NCI-H524 treated with DMSO at 0.1 percent for 48 hours (cell line): ENCODE results near the gene TSPAN9.
A peak's percentile ranks its signal among the peaks of the same experiment; 100 is the strongest.

ENCODE experiments used
- DNase-seq: peaks from one replicate; lab custom pipeline; 2025; lab: John Stamatoyannopoulos, UW

TSPAN9 gene, protein sequence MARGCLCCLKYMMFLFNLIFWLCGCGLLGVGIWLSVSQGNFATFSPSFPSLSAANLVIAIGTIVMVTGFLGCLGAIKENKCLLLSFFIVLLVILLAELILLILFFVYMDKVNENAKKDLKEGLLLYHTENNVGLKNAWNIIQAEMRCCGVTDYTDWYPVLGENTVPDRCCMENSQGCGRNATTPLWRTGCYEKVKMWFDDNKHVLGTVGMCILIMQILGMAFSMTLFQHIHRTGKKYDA

DNA sequence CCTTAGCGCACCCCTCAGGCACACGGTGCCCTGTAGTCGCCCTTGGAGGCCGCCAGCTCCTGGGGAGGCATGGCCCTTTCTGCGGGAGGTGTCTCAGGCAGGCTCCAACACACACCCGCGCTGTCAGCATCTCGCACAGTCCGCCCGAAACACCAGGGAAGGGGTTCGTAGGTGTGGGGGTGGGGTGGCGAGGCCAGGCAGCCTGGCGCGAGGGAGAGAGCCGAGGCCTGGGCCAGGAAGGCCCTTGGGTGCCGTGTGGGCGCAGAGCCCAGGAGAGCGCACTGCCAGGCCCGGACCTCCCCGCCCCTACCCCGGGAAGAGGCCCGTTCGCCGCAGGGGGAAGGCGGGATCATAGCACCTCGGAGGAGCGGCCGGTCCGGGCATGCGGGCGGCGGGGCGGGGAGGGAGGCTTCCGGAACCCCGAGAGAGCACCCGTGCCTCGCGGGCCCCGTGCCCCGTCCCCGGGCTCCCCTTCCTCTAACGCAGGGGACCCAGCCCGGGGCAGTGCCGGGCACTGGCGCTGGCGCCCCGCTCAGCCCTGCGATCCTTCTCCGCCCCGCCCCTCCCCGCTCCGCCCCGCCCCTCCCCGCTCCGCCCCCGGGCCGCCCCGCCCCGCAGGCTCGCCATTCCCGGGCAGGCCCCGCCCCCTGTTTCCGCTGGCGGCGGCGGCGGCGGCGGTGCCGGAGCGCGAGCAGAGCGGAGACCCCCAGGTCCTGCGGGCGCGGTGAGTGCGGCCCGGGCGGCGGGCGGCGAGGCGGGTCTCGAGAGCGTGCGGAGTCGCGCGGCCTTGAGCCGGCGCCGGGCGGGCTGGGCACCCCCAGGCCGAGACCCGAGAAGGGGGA, at the start of gene TSPAN9:
TSS of gene TSPAN9 (plus strand) at position 650 of the 842 bp plus-strand sequence. CDS start 123,815 bp downstream, outside the sequence.
- no peak for DNase-seq

DNA sequence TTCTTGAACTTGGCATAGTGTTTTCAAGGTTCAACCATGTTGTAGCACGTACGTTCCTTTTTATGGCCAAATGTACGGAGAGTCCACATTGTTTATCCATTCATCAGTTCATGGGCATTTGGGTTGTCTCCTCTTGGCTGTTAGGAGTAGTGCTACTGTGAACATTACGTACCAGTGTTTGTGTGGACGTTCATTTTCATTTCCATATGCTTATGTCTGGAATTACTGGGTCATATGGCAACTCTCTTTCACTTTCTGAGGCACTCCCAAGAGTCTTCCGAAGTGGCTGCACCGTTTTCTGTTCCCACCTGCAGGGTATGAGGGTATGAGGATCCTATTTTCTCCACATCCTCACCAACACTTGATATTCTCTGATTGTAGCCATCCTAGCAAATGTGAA, 49.1 kb upstream of the TSPAN9 start:
- no peak for DNase-seq

GRCh38 chr12:3030821-3031429, 46.3 kb upstream of the TSPAN9 start:
- no peak for DNase-seq

- DNase-seq: no peak
Measured at GRCh38 chr12:3032161-3032560, 45.0 kb upstream of the TSPAN9 start.

GRCh38 chr12:3032770-3033538, 44.2 kb upstream of the TSPAN9 start:
- no peak for DNase-seq

DNA sequence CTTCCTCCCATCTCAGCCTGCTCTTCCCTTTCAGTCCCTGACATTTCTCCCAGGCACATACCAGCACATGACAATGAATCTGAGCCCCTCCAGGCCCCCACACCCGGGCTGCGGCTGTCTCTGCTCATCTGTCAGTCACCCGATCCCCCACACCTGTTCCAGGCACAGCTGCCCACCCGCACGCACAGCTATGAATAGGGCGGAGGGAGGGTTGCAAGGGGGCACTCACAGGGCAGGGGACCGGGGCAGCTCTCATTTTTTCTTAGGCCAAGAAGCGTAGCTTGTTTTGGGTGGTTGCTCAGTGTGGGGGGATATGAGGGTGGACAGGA, 43.7 kb upstream of the TSPAN9 start:
- DNase-seq: peak; percentile 53

DNA sequence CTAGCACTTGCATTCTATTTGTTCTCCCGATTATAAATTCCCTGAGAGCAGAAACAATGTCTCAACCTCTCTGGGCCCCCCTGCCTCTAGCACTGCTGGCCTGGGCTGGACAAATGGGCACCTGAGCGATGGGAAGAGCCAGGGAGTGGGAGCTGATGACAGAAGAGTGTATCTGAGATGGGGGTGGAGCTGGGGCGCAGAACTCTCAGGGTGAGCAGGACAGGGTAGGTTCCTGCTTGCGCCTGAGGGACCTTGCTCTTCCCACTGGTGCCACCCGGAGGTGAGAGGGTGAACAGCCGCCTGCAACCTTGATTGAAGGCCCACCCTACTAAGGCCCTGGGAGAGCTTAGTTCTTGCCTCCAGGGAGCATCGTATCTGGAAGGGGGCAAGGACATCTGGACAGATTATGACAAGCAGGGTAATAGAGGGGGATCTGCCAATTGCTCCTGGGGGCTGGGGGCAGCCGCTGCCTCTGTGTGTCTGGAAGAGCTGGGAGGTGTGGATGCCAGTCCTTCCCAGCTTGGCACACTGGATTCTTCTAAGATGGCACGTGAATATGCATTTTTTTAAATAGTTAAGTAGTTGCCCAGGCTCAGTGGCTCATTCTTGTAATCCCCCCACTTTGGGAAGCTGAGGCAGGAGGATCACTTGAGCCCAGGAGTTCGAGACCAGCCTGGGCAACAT, 43.0 kb upstream of the TSPAN9 start:
- peak; percentile 56 for DNase-seq

GRCh38 chr12:3035171-3035570, 42.0 kb upstream of the TSPAN9 start:
- no peak for DNase-seq

GRCh38 chr12:3035815-3036702, 41.1 kb upstream of the TSPAN9 start:
- no peak for DNase-seq

GRCh38 chr12:3036901-3037600, 40.1 kb upstream of the TSPAN9 start:
- DNase-seq: no peak

DNA sequence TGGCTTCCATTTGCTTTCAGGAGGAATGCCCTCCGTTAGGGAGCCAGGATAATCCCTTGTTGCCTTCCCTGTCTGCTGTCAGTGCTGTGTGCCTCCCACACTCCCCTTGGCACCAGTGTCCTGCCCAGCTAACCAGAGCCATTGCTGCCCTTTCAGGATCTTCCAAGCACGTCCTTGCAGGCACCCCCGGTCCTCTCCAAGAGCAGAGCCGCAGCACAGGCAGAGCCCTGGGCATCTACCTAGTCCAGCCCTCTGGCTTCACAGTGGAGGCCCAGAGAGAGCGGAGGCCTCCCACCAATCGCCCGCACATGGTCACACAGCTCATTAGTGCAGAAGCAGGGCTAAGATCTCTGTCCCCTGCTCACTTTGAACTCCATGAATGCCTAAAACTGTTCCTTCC, 39.0 kb upstream of the TSPAN9 start:
- DNase-seq: no peak

- DNase-seq: no peak
Measured at GRCh38 chr12:3038926-3039510, 38.2 kb upstream of the TSPAN9 start.

DNA sequence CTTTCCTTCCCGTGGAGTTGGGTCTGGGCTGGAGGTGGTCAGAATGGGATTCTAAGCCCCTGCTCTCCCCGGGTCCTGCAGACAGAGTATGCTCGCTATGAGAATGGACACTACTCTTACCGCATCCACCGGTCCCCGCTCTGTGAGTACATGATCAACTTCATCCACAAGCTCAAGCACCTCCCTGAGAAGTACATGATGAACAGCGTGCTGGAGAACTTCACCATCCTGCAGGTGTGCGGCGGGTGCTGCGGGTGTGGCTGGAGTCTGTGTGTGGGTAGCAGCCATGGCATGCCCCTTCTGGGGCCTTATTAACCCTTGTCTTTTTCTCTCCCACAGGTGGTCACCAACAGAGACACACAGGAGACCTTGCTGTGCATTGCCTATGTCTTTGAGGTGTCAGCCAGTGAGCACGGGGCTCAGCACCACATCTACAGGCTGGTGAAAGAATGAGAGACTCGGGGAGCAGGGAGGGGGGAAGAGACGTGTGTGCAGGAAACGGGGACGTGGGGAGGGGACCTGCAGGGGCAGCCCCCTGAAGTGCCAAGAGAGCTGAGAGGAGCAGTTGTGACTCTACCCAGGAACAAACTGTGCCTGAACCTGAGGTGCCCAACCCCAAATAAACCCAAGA, 37.0 kb upstream of the TSPAN9 start:
- no peak for DNase-seq

DNA sequence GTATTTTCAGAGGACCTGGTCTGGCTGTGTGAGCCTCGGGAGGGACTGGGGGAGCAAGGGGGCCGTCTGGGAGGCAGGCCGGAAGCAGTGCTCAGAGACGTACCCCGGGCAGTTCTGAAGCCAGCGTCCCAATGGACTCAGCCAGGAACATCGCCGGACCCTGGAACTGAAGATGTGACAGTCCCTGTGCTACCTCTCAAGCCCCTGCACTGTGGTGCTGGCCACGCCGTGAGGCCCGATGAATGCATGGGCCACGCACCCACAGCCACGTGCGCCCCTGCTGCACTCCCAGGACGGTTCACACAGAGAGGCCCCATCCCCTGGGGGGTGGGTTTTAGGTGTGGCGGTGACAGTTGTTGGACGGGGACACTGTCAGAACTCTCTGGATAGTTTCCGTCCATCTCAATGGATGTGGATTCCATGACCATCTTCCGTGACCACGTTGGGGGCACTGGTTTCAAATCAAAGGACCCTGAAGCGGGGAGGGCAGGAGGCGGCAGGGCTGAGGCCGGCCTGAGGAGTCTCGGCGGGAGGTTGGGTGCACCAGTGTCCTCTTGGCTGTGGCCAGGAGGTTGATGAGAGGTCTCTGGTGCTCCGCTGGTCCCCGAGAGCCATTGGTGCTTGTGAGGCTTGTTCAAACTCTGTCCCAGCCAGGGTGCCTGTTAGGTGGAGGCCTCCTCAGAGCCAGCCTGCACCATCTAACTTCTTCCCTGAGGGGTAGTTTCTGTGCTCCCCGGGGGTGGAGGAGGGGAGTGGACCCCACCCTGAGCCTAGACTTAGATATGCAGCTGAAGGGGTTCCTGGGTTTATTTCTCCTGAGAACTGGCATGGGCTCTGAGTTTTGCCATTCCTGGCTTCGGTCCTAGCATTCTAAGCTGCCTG, 36.3 kb upstream of the TSPAN9 start:
- DNase-seq: no peak

DNA sequence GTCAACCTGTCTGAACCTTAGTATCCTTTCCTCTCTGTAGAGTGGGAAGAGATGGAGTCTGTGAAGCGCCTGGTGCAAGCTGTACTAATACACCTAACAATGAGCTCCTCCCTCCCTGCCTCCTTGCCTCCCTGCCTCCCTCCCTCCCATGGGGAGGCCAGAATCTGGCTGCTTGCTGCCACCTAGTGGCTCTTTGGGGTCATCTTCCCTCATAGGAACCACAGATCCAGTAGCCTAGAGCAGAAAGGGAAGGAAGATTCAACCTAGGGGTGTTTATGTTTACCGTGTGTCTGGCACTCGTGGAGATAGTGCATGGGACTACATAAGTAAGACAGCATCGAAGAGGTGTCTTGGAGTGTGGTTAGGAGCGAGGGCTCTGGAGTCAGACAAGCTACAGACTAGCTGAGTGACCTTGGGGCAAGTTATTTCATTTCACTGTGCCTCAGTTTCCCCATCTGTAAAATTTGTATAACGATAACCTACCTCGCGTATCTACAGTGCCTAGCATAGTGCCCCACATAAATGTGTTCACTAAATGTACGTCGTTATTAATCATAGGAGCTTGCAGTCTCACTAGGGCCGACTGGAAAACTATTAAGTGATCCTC, 35.5 kb upstream of the TSPAN9 start:
- DNase-seq: no peak

DNA sequence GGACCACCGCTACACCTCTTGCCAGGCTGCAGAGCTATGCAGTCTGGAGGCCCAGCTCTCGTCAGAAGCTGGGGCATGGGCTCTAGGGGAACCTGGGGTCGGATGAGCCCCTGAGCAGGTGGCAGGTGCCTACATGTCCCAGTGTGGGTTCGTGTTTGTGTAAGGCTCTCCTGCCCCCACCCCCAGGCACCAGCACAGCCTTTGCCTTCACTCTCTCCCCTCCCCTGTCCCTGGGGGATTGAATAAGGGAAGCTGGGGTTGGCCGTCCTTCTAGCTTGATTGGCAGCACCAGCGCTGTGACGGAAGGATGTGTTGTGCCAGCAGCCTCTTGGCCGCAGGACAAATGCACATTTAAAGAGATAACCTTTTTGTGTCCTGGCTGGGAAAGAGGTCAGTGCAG, 34.8 kb upstream of the TSPAN9 start:
- DNase-seq: no peak

- DNase-seq: no peak
Measured at GRCh38 chr12:3042826-3043225, 34.4 kb upstream of the TSPAN9 start.

DNA sequence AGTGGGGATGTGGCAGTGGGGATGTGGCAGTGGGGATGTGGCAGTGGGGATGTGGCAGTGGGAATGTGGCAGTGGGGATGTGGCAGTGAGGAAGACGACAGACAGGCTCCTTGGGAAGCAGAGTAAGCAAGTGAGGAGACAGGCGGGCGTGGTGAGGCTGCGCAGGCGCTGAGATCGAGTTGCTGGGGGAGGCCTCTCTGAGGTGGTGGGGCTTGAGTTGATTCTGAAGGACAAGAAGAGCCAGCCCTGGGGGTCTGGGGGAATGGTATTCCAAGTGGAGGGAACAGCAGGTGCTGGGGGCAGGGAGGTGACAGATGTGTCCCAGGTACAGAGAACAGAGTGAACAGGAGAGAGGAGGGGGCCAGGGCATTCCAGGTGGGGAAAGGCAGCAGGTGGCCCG, 33.8 kb upstream of the TSPAN9 start:
- DNase-seq: no peak
